Measurements from ENCODE around the gene IER5L. TPM values are rescaled to one million over a fixed set of nuclear protein-coding genes. Genes with fewer than 3 reads are reported as not detected.
A peak's percentile ranks its signal among the peaks of the same experiment; 100 is the strongest.
"Not testable (repeated sequence)": the region's sequence is repeated elsewhere in the genome, so short reads cannot be mapped to it uniquely, and the experiment has no call there.

Gene IER5L
- total RNA-seq, 1 donor from 2014 or later = 5.2 TPM

DNA sequence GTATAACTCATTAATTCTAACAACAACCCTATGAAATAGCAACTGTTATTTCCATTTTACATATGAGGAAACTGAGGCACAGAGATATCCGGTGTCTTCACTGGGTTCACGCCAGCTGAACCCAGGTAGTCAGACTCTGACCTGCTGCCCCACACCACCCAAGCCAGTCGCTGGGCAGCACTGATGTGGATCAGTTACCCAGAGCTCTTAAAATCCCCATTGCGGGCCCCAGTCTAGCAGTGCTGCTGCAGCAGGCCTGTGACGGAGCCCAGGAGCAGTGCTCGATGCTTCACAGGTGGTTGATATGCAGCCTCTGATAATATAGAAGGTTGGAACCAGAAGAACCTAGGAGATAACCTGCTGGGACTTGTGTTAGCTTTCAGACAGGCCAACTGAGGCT lies 42.6 kb downstream of the IER5L start:
- no peak overlapping the region for H3K27ac Mint-ChIP-seq (ENCODE audit: unreplicated experiment)
- peaks cover 21% of the 10 kb centered on the region for H3K4me1 Mint-ChIP-seq (ENCODE audit: unreplicated experiment)

DNA sequence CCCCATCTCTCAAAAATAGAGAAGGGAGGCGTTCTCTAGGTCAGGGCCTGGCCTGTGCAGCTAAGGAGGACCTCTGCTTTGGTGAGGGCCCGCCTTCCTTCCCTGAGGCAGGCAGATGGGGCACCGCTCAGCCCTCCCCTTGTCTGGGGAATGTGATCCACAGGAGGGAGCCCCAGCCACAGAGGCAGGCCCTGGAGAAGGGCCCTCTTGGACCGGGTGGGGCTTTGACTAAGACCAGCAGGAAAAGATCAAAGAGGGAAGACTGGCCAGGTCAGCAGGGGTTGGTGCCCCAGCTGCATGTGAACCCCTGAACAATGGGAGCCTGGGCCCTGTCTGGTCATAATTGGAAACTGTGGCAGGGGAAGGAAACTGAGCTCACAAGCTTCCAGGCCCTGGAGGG lies 45.0 kb downstream of the IER5L start:
- Mint-ChIP-seq H3K4me3 (ENCODE audit: unreplicated experiment) (no peak overlapping the region), H3K9me3 (ENCODE audit: unreplicated experiment) (no peaks in the 10 kb centered on the region), H3K27me3 (ENCODE audit: unreplicated experiment) (peaks cover 2% of the 10 kb centered on the region), H3K27ac (ENCODE audit: unreplicated experiment) (no peak overlapping the region), H3K36me3 (ENCODE audit: low read depth, unreplicated experiment) (peaks cover 23% of the 10 kb centered on the region), H3K4me1 (ENCODE audit: unreplicated experiment) (peaks cover 6% of the 10 kb centered on the region)
- no peak for DNase-seq (ENCODE audit: low spot score)
- TF ChIP-seq, protein P1, sequence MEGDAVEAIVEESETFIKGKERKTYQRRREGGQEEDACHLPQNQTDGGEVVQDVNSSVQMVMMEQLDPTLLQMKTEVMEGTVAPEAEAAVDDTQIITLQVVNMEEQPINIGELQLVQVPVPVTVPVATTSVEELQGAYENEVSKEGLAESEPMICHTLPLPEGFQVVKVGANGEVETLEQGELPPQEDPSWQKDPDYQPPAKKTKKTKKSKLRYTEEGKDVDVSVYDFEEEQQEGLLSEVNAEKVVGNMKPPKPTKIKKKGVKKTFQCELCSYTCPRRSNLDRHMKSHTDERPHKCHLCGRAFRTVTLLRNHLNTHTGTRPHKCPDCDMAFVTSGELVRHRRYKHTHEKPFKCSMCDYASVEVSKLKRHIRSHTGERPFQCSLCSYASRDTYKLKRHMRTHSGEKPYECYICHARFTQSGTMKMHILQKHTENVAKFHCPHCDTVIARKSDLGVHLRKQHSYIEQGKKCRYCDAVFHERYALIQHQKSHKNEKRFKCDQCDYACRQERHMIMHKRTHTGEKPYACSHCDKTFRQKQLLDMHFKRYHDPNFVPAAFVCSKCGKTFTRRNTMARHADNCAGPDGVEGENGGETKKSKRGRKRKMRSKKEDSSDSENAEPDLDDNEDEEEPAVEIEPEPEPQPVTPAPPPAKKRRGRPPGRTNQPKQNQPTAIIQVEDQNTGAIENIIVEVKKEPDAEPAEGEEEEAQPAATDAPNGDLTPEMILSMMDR (IDR thresholded peaks at IDR 0.05; ENCODE audit: unreplicated experiment) = no peak

More for the DNA sequence above, 42.6 kb downstream of the IER5L start:
- TF ChIP-seq, protein P1 (IDR thresholded peaks at IDR 0.05; ENCODE audit: unreplicated experiment) = no peak
- no peak for DNase-seq (ENCODE audit: low spot score)
- H3K4me3 Mint-ChIP-seq (ENCODE audit: unreplicated experiment) = no peak overlapping the region
- no peaks in the 10 kb centered on the region for H3K9me3 Mint-ChIP-seq (ENCODE audit: unreplicated experiment)
- H3K36me3 Mint-ChIP-seq (ENCODE audit: low read depth, unreplicated experiment) = peaks cover 26% of the 10 kb centered on the region
- peaks cover 7% of the 10 kb centered on the region for H3K27me3 Mint-ChIP-seq (ENCODE audit: unreplicated experiment)

DNA sequence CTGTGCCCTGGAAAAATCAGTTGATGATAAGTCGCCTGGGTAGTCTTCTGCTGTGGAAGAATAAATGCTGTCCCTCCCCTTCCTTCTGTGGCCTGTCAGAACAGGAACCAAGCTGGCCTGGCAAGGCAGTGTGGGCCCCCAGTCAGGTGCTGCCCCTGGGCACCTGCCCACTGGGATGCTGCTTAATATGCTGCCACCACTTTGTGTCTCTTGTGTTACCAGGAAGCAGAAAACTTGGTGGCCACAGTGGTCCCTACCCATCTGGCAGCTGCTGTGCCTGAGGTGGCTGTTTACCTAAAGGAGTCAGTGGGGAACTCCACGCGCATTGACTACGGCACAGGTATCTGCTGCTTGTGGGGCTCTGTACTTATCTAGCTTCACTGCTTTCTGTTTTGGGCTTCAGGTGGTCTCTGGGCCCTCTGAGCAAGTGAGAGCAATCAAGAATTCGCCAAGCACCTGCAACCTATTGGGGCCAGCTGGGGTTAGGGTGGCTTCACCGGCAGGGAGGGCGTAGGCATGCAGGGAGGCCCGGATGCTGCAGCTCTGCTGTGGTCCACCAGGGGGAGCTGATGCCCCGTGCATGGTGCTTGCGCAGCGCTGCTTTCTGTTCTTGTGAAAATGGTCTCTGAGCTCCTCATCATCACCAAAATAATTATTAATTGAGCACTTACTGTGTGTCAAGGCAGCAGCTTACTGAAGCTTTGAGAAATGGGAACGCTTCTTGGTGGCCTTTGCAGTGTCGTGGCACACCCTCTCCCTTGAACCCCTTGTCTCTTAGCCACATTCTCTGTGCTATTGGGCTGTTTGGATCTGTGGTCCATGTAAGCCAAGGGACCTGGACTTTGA lies 46.5 kb downstream of the IER5L start:
- Mint-ChIP-seq H3K4me1 (ENCODE audit: unreplicated experiment) (peaks cover 15% of the 10 kb centered on the region), H3K27me3 (ENCODE audit: unreplicated experiment) (peaks cover 4% of the 10 kb centered on the region), H3K36me3 (ENCODE audit: low read depth, unreplicated experiment) (peaks cover 18% of the 10 kb centered on the region), H3K27ac (ENCODE audit: unreplicated experiment) (no peak overlapping the region), H3K4me3 (ENCODE audit: unreplicated experiment) (no peak overlapping the region), H3K9me3 (ENCODE audit: unreplicated experiment) (no peaks in the 10 kb centered on the region)
- TF ChIP-seq, protein P1 (IDR thresholded peaks at IDR 0.05; ENCODE audit: unreplicated experiment) = peak; percentile 94
- DNase-seq (ENCODE audit: low spot score) = peak; percentile 90

DNA sequence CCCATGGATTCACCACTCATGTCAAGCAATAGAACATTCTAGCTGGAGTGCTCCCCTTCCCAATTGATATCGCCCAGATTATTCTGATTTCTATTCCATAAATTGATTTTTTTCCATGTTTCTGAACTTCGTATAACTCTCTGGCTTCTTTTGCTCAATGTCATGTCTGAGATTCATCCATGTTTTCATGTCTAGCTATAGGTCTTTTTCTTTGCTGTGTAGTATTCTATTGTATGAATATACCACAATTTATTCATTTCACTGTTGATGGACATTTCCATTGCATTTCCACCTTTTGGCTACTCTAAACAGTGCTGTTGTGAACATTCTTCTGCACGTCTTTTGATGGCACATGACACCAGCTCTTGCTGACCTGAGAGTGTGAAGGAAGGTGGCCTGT lies 47.3 kb downstream of the IER5L start:
- H3K27ac Mint-ChIP-seq (ENCODE audit: unreplicated experiment) = no peak overlapping the region
- peak overlapping the region; percentile 33 for H3K4me3 Mint-ChIP-seq (ENCODE audit: unreplicated experiment)
- no peaks in the 10 kb centered on the region for H3K9me3 Mint-ChIP-seq (ENCODE audit: unreplicated experiment)
- H3K36me3 Mint-ChIP-seq (ENCODE audit: low read depth, unreplicated experiment) = peaks cover 18% of the 10 kb centered on the region
- H3K27me3 Mint-ChIP-seq (ENCODE audit: unreplicated experiment) = peaks cover 4% of the 10 kb centered on the region
- TF ChIP-seq, protein P1 (IDR thresholded peaks at IDR 0.05; ENCODE audit: unreplicated experiment) = no peak
- peaks cover 19% of the 10 kb centered on the region for H3K4me1 Mint-ChIP-seq (ENCODE audit: unreplicated experiment)
- no peak for DNase-seq (ENCODE audit: low spot score)

DNA sequence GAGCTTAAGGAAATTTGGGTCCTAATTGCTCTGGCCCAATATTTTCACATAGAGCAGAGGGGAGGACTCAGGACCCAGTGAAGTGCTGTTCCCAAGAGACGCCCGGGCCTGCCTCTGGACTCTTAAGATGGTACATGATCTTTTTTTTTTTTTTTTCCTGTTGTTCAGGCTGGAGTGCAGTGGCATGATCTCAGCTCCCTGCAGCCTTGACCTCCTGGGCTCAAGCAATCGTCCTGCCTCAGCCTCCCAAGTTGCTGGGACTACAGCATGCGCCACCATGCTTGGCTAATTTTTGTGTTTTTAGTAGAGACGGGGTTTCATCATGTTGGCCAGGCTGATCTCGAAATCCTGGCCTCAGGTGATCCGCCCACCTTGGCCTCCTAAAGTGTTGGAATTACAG lies 47.8 kb downstream of the IER5L start:
- H3K4me3 Mint-ChIP-seq (ENCODE audit: unreplicated experiment); DNase-seq (ENCODE audit: low spot score); H3K9me3 Mint-ChIP-seq (ENCODE audit: unreplicated experiment); H3K27me3 Mint-ChIP-seq (ENCODE audit: unreplicated experiment); H3K27ac Mint-ChIP-seq (ENCODE audit: unreplicated experiment): not testable (repeated sequence)
- Mint-ChIP-seq H3K4me1 (ENCODE audit: unreplicated experiment) (peaks cover 19% of the 10 kb centered on the region), H3K36me3 (ENCODE audit: low read depth, unreplicated experiment) (peaks cover 16% of the 10 kb centered on the region)
